Karpas-422 (cell line): ENCODE data around the gene RAD51B. TPM values are rescaled to one million over a fixed set of nuclear protein-coding genes. Genes with fewer than 3 reads are reported as not detected.
"Not testable (repeated sequence)": the region's sequence is repeated elsewhere in the genome, so short reads cannot be mapped to it uniquely, and the experiment has no call there.

Experiments
- DNase-seq: peaks from one replicate; pipeline ENCODE4 v3.0.0-alpha.2; 2015
- H2AFZ ChIP-seq: fragments of 200-600 bp; sonication (generic); 2 replicates; pipeline ENCODE4 v1.6.1; 2014; ENCODE audit warnings: antibody characterized with exemption, low read length, mixed read lengths
- H3K27ac ChIP-seq: fragments of 200-600 bp; sonication (generic); 2 replicates; pipeline ENCODE4 v1.5.1; 2014; ENCODE audit warnings: mild to moderate bottlenecking, low read length, moderate library complexity
- H3K27me3 ChIP-seq: fragments of 200-600 bp; sonication (generic); 2 replicates; pipeline ENCODE4 v1.6.1; 2014; ENCODE audit warnings: low read length, mixed read lengths
- H3K36me3 ChIP-seq: fragments of 200-600 bp; sonication (generic); 2 replicates; pipeline ENCODE4 v1.6.1; 2014; ENCODE audit warnings: low read length, mixed read lengths; ENCODE audit not compliant: insufficient read depth
- H3K4me1 ChIP-seq: fragments of 200-600 bp; sonication (generic); 2 replicates; pipeline ENCODE4 v1.6.1; 2014; ENCODE audit warnings: mild to moderate bottlenecking, low read length, mixed read lengths
- H3K4me2 ChIP-seq: fragments of 200-600 bp; sonication (generic); 2 replicates; pipeline ENCODE4 v1.6.1; 2014; ENCODE audit warnings: low read length, low read depth, mild to moderate bottlenecking; ENCODE audit not compliant: poor library complexity, severe bottlenecking
- H3K4me3 ChIP-seq: fragments of 200-600 bp; sonication (generic); 2 replicates; pipeline ENCODE4 v1.5.1; 2014; ENCODE audit warnings: mild to moderate bottlenecking, antibody characterized with exemption, low read length, mixed read lengths
- H3K79me2 ChIP-seq: fragments of 200-600 bp; sonication (generic); 2 replicates; pipeline ENCODE4 v1.6.1; 2014; ENCODE audit warnings: mild to moderate bottlenecking, low read length, mixed read lengths
- H3K9ac ChIP-seq: fragments of 200-600 bp; sonication (generic); 2 replicates; pipeline ENCODE4 v1.6.0; 2014; ENCODE audit warnings: low read length
- H3K9me2 ChIP-seq: fragments of 200-600 bp; sonication (generic), shearing (Covaris generic); replicated peaks from 2 replicates; pipeline ENCODE4 v1.6.0; 2014; ENCODE audit warnings: mild to moderate bottlenecking, low read length, moderate library complexity; ENCODE audit not compliant: insufficient read depth
- H3K9me3 ChIP-seq: fragments of 300-700, 200-600 bp; sonication (generic); 2 replicates; pipeline ENCODE4 v1.6.1; 2014; ENCODE audit warnings: low read length, mixed read lengths
- H4K20me1 ChIP-seq: fragments of 200-600 bp; sonication (generic); 2 replicates; pipeline ENCODE4 v1.6.1; 2014; ENCODE audit warnings: mild to moderate bottlenecking, antibody characterized with exemption, low read length, low read depth; ENCODE audit not compliant: insufficient read depth
- total RNA-seq: library from RNA; depleted of rRNA; stranded (reverse); fragments of >200 nt; shearing (Covaris generic); gene quantifications from 2 replicates; pipeline ENCODE4 v1.2.3, GENCODE V29; 2014; ENCODE audit warnings: low replicate concordance

Gene RAD51B
- total RNA-seq, 1 experiment from 2014 or later: 107 TPM

DNA sequence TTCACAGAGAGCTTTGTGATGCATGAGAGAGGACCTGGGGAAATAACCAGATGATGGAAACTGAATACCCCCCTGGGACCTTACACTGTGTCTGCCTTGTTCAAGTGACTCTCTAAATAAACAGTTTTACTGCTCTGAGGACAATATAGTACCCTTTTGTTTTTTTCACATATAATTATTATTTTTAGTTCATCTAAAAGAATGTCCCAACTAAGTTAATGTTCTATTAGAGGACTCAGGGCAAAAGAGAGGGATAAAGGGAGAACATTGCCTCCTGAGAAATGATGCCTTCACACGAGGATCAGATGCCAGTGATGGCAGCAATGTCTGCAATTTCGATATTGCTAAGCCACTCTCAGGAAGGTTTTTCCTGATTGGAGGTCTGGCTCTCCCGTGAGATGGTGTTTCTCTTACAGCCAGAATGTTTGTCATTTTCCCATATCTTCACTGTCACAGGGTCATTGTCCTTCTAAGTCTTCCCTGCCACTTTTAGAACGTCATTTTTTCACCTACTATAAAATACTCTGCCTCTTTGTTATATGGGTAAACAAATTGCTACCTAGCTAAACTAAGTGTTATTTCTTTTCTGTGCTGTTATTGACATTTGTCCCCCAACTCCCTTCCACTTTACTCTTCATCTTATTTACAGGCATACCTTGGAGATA lies 201.6 kb downstream of the RAD51B start:
- no peak overlapping the region for H3K4me3 ChIP-seq
- no peak overlapping the region for H2AFZ ChIP-seq
- no peaks in the 10 kb centered on the region for H3K9me2 ChIP-seq
- no peak overlapping the region for H3K9ac ChIP-seq
- H3K79me2 ChIP-seq: no peaks in the 10 kb centered on the region
- no peak overlapping the region for H3K27ac ChIP-seq
- no peaks in the 10 kb centered on the region for H3K9me3 ChIP-seq
- DNase-seq: no peak
- H3K27me3 ChIP-seq: 0 out of 2 replicates have a peak, but pooled peaks cover 2% of the 10 kb centered on the region
- peaks cover 42% of the 10 kb centered on the region for H4K20me1 ChIP-seq
- H3K4me1 ChIP-seq: no peaks in the 10 kb centered on the region
- H3K36me3 ChIP-seq: no peaks in the 10 kb centered on the region
- no peak overlapping the region for H3K4me2 ChIP-seq

- Histone ChIP-seq H3K79me2 (no peaks in the 10 kb centered on the region), H3K4me1 (no peaks in the 10 kb centered on the region), H3K36me3 (no peaks in the 10 kb centered on the region; the same call in 1 of the 2 replicates), H3K9ac (no peak overlapping the region), H3K9me2 (no peaks in the 10 kb centered on the region), H3K4me3 (no peak overlapping the region), H3K27me3 (0 out of 2 replicates have a peak, but pooled peaks cover 4% of the 10 kb centered on the region), H3K9me3 (no peaks in the 10 kb centered on the region), H4K20me1 (peaks cover 30% of the 10 kb centered on the region), H3K4me2 (no peak overlapping the region), H2AFZ (no peak overlapping the region), H3K27ac (no peak overlapping the region)
- DNase-seq: no peak
Observed at GRCh38 chr14:68027276-68027675, 207.7 kb downstream of the RAD51B start.

DNA sequence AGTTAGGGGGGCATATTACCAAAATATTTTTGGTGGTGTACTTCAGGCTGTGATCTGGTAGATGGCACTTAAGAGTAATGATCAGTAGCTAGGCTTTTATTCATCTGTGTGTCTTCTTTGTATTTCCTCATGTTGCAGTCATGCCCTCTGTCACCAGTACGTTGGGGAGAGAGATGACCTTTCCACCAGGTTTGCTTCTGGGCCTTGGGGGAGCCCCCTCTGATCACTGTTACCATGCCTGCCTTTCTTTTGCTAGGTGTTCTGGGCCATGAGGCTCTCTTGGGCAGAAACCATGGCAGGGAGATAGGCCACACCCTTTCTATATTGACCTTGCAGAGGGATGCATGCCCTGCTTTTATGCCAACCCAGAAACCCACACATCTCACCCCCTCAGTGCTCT lies 208.5 kb downstream of the RAD51B start:
- Histone ChIP-seq H3K4me2 (no peak overlapping the region), H3K79me2 (no peaks in the 10 kb centered on the region), H4K20me1 (peaks cover 30% of the 10 kb centered on the region), H3K9me3 (no peaks in the 10 kb centered on the region), H3K27ac (no peak overlapping the region), H3K27me3 (0 out of 2 replicates have a peak, but pooled peaks cover 4% of the 10 kb centered on the region), H2AFZ (no peak overlapping the region), H3K9me2 (no peaks in the 10 kb centered on the region), H3K4me1 (no peaks in the 10 kb centered on the region), H3K36me3 (no peaks in the 10 kb centered on the region; the same call in 1 of the 2 replicates), H3K4me3 (no peak overlapping the region), H3K9ac (no peak overlapping the region)
- DNase-seq: no peak

DNA sequence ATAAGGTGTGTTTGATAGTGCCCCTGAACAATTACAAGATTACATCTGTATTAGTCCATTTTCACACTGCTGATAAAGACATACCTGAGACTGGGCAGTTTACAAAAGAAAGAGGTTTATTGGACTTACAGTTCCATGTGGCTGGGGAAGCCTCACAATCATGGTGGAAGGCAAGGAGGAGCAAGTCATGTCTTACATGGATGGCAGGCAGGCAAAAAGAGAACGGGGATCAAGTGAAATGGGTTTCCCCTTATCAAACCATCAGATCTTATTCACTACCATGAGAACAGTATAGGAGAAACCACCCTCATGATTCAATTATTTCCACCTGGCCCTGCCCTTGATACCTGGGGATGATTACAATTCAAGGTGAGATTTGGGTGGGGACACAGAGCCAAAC lies 211.4 kb downstream of the RAD51B start:
- DNase-seq, H3K9ac ChIP-seq, H3K4me1 ChIP-seq, H3K27me3 ChIP-seq, H2AFZ ChIP-seq, H3K79me2 ChIP-seq, H3K36me3 ChIP-seq, H3K9me2 ChIP-seq, H3K4me2 ChIP-seq, H3K4me3 ChIP-seq, H3K9me3 ChIP-seq, H3K27ac ChIP-seq: not testable (repeated sequence)
- H4K20me1 ChIP-seq: peaks cover 40% of the 10 kb centered on the region

DNA sequence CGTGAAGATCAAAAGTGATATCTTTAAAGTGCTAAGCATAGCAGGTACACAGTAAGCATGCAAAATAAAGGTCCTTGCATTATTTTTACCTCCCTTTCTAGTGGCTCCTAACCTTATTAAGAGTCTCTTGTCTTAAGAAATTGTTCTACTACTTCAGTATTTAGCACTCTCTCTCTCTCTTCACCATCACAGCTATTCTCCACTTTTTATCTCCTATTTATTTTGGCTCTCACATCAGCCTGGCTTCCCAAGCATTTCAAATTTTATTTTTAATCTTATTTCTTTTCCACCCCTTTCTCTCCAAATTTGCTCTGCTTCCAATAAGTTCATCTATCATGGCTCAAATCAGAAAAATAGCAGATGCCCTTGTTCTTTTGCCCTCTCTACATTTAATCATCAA lies 212.6 kb downstream of the RAD51B start:
- Histone ChIP-seq H3K79me2 (no peaks in the 10 kb centered on the region), H3K9me3 (no peaks in the 10 kb centered on the region), H3K9ac (no peak overlapping the region), H3K4me1 (no peaks in the 10 kb centered on the region), H3K4me3 (no peak overlapping the region), H2AFZ (no peak overlapping the region), H3K36me3 (no peaks in the 10 kb centered on the region; the same call in 1 of the 2 replicates), H3K9me2 (no peaks in the 10 kb centered on the region), H3K27me3 (no peaks in the 10 kb centered on the region), H4K20me1 (peaks cover 38% of the 10 kb centered on the region), H3K4me2 (no peak overlapping the region), H3K27ac (no peak overlapping the region)
- no peak for DNase-seq

DNA sequence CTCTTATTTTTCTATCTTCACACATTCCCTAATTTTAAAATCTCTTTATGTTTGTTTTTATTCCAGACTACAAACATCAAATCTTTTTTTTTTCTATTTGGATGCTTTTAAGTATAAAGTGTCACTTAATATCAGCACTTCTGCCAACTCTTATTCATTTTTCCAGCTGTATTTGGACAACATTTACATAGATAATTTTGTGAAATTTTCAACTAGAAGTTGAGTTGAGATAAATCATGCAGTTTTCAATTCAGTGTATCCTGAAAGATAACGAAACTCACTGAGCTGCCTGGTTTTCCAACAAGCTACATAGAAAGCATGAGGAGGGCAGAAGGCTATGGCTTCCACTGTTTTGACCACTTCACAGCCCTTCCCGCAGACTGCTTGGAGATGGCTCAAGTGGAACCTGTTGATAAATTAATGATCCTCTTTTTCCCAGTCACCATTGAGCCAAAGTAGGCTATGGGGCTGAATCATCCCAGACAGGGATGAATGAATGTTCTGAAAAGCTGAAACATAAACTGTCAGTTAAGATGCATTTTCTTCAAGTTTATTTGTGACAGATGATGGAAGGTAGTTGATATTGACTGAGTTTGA lies 213.9 kb downstream of the RAD51B start:
- Histone ChIP-seq H4K20me1 (peaks cover 41% of the 10 kb centered on the region), H3K4me1 (no peaks in the 10 kb centered on the region), H3K27me3 (no peaks in the 10 kb centered on the region), H3K9ac (no peak overlapping the region), H2AFZ (no peak overlapping the region), H3K9me2 (no peaks in the 10 kb centered on the region), H3K36me3 (no peaks in the 10 kb centered on the region), H3K4me3 (no peak overlapping the region), H3K27ac (no peak overlapping the region), H3K79me2 (no peaks in the 10 kb centered on the region), H3K4me2 (no peak overlapping the region), H3K9me3 (no peaks in the 10 kb centered on the region)
- no peak for DNase-seq

- Histone ChIP-seq H3K4me3 (no peak overlapping the region), H3K79me2 (no peaks in the 10 kb centered on the region), H3K36me3 (no peaks in the 10 kb centered on the region), H3K9me2 (no peaks in the 10 kb centered on the region), H3K27me3 (no peaks in the 10 kb centered on the region), H3K4me2 (no peak overlapping the region), H3K9ac (no peak overlapping the region), H3K27ac (no peak overlapping the region), H3K9me3 (no peaks in the 10 kb centered on the region), H3K4me1 (no peaks in the 10 kb centered on the region), H2AFZ (no peak overlapping the region), H4K20me1 (peaks cover 44% of the 10 kb centered on the region)
- no peak for DNase-seq
Observed at GRCh38 chr14:68034896-68035295, 215.3 kb downstream of the RAD51B start.

DNA sequence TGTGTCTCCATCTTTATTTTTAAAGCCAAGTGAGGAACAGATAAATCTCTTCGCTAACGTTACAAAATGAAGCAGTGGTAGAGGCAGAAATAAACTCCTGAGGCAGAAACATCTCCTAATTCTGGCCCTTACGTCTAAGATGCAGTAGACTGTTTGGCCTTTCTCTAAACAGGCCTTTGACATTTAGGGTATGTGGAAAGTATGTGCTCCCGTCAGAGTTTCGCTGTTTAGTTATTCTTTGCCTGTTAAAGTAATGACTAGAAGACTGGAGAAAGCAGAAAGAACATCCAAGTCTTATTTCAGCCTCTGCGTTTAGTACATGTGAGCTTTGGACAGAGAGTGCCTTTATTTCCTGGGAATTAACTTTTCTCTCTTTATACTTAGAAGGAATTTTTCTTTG lies 216.6 kb downstream of the RAD51B start:
- no peak overlapping the region for H3K4me2 ChIP-seq
- no peaks in the 10 kb centered on the region for H3K27me3 ChIP-seq

More for the DNA sequence above, 216.6 kb downstream of the RAD51B start:
- no peaks in the 10 kb centered on the region for H3K9me3 ChIP-seq
- no peaks in the 10 kb centered on the region for H3K4me1 ChIP-seq
- H3K79me2 ChIP-seq: no peaks in the 10 kb centered on the region
- no peak overlapping the region for H3K27ac ChIP-seq
- no peaks in the 10 kb centered on the region for H3K36me3 ChIP-seq
- no peak for DNase-seq
- H3K9ac ChIP-seq: no peak overlapping the region
- H3K9me2 ChIP-seq: no peaks in the 10 kb centered on the region
- H3K4me3 ChIP-seq: no peak overlapping the region
- H2AFZ ChIP-seq: no peak overlapping the region
- H4K20me1 ChIP-seq: peaks cover 53% of the 10 kb centered on the region
